DOHH2 (cell line): ENCODE results near the gene SMPD3.

Experiments used
- CTCF ChIP-seq: fragments of 200-600 bp; sonication (generic); IDR thresholded peaks from one replicate; pipeline ENCODE4 v1.5.1; 2014; ENCODE audit warnings: antibody characterized with exemption, mild to moderate bottlenecking, low read depth, low read length; ENCODE audit not compliant: poor library complexity, severe bottlenecking
- EZH2phosphoT487 ChIP-seq: fragments of 200-600 bp; sonication (generic); IDR thresholded peaks from 2 replicates; pipeline ENCODE4 v1.6.1; 2017; ENCODE audit warnings: borderline replicate concordance, mild to moderate bottlenecking, antibody characterized with exemption, low read length, moderate library complexity, mixed read lengths

GRCh38 chr16:68377667-68378393 lies 70.5 kb downstream of the SMPD3 start:
- TF ChIP-seq CTCF (no peak), EZH2phosphoT487 (no peak)
